DND-41 (cell line): Measurements from ENCODE around the gene RCAN2.

Experiments used
- ATAC-seq: fragments of 200-7000 bp; cut with Tn5 transposase; 3 replicates; pipeline ENCODE4 v1.9.1; 2021; ENCODE audit warnings: low read depth; ENCODE audit not compliant: insufficient read depth
- DNase-seq: peaks from one replicate; pipeline ENCODE4 v3.0.0-alpha.2; 2020
- H2AFZ ChIP-seq: 2 replicates; pipeline ENCODE4 v1.6.0; 2012; ENCODE audit warnings: low read depth, low read length
- H3K27ac ChIP-seq: 2 replicates; pipeline ENCODE4 v1.5.1; 2012; ENCODE audit warnings: low read length, inconsistent platforms
- H3K27me3 ChIP-seq: fragments of 200-600 bp; sonication (generic); 2 replicates; pipeline ENCODE4 v1.6.0; 2012; ENCODE audit warnings: low read length, mild to moderate bottlenecking, inconsistent platforms; ENCODE audit not compliant: insufficient read depth, poor library complexity
- H3K36me3 ChIP-seq: 2 replicates; pipeline ENCODE4 v1.5.1; 2012; ENCODE audit warnings: low read length, inconsistent platforms; ENCODE audit not compliant: insufficient read depth
- H3K4me1 ChIP-seq: 2 replicates; pipeline ENCODE4 v1.5.1; 2012; ENCODE audit warnings: mild to moderate bottlenecking, low read length; ENCODE audit not compliant: insufficient read depth
- H3K4me2 ChIP-seq: 2 replicates; pipeline ENCODE4 v1.6.0; 2012; ENCODE audit warnings: mild to moderate bottlenecking, moderate library complexity, low read length, inconsistent platforms; ENCODE audit not compliant: insufficient read depth
- H3K4me3 ChIP-seq, 2 experiments: fragments of 200-600 bp in 1 of 2; shearing (Covaris generic) in 1 of 2; 2 replicates each; pipeline ENCODE4 v1.5.1; 2012 to 2016; ENCODE audit warnings: inconsistent platforms in 2 of 2, low read length in 2 of 2, mild to moderate bottlenecking in 2 of 2, low read depth in 1 of 2, moderate library complexity in 1 of 2
- H3K79me2 ChIP-seq: 2 replicates; pipeline ENCODE4 v1.6.0; 2012; ENCODE audit warnings: low read length, inconsistent platforms; ENCODE audit not compliant: insufficient read depth
- H3K9ac ChIP-seq: 2 replicates; pipeline ENCODE4 v1.6.0; 2012; ENCODE audit warnings: low read depth, mild to moderate bottlenecking, inconsistent platforms, low read length, moderate library complexity
- H3K9me3 ChIP-seq: 2 replicates; pipeline ENCODE4 v1.5.1; 2012; ENCODE audit warnings: low read length, moderate library complexity, mild to moderate bottlenecking, inconsistent platforms; ENCODE audit not compliant: insufficient read depth, severe bottlenecking
- H4K20me1 ChIP-seq: 2 replicates; pipeline ENCODE4 v1.6.0; 2012; ENCODE audit warnings: low read length; ENCODE audit not compliant: insufficient read depth
- EZH2 ChIP-seq: IDR thresholded peaks from 3 replicates; pipeline ENCODE4 v1.6.1; 2012; ENCODE audit warnings: borderline replicate concordance, low read depth, mild to moderate bottlenecking, moderate library complexity, low read length, inconsistent platforms; ENCODE audit not compliant: severe bottlenecking
- TF ChIP-seq, protein P1 (sequence below): IDR thresholded peaks from 2 replicates; pipeline ENCODE4 v1.5.1; 2012; ENCODE audit warnings: borderline replicate concordance, low read length, moderate library complexity, mild to moderate bottlenecking; ENCODE audit not compliant: poor library complexity, severe bottlenecking; ENCODE audit errors: extremely low read depth

Gene RCAN2

GRCh38 chr6:46468403-46469010 lies 22.7 kb downstream of the RCAN2 start:
- H3K27ac ChIP-seq = no peak overlapping the region

GRCh38 chr6:46466570-46466969 lies 24.7 kb downstream of the RCAN2 start:
- Histone ChIP-seq H3K79me2 (no peaks in the 10 kb centered on the region), H3K27ac (no peak overlapping the region), H3K9me3 (no peaks in the 10 kb centered on the region), H3K4me3 (no peak overlapping the region), H3K36me3 (no peaks in the 10 kb centered on the region), H3K4me2 (no peak overlapping the region), H3K4me1 (no peaks in the 10 kb centered on the region), H4K20me1 (no peaks in the 10 kb centered on the region), H3K27me3 (peaks cover 5% of the 10 kb centered on the region), H2AFZ (no peak overlapping the region), H3K9ac (no peak overlapping the region)
- no peak for ATAC-seq
- TF ChIP-seq EZH2 = no peak
- TF ChIP-seq, protein P1, sequence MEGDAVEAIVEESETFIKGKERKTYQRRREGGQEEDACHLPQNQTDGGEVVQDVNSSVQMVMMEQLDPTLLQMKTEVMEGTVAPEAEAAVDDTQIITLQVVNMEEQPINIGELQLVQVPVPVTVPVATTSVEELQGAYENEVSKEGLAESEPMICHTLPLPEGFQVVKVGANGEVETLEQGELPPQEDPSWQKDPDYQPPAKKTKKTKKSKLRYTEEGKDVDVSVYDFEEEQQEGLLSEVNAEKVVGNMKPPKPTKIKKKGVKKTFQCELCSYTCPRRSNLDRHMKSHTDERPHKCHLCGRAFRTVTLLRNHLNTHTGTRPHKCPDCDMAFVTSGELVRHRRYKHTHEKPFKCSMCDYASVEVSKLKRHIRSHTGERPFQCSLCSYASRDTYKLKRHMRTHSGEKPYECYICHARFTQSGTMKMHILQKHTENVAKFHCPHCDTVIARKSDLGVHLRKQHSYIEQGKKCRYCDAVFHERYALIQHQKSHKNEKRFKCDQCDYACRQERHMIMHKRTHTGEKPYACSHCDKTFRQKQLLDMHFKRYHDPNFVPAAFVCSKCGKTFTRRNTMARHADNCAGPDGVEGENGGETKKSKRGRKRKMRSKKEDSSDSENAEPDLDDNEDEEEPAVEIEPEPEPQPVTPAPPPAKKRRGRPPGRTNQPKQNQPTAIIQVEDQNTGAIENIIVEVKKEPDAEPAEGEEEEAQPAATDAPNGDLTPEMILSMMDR = no peak
- DNase-seq = no peak

More at GRCh38 chr6:46468403-46469010, 22.7 kb downstream of the RCAN2 start:
- Histone ChIP-seq H3K4me3 (no peak overlapping the region), H3K27me3 (peaks cover 3% of the 10 kb centered on the region), H3K9me3 (no peaks in the 10 kb centered on the region), H3K79me2 (no peaks in the 10 kb centered on the region), H3K9ac (no peak overlapping the region), H2AFZ (no peak overlapping the region), H3K4me2 (no peak overlapping the region), H4K20me1 (no peaks in the 10 kb centered on the region), H3K36me3 (no peaks in the 10 kb centered on the region), H3K4me1 (no peaks in the 10 kb centered on the region)
- no peak for ATAC-seq
- no peak for TF ChIP-seq EZH2
- TF ChIP-seq, protein P1 = no peak
- DNase-seq = no peak

- Histone ChIP-seq H4K20me1 (no peaks in the 10 kb centered on the region), H3K9ac (no peak overlapping the region), H3K4me1 (no peaks in the 10 kb centered on the region), H3K4me3 (no peak overlapping the region), H2AFZ (no peak overlapping the region), H3K4me2 (no peak overlapping the region), H3K9me3 (no peaks in the 10 kb centered on the region), H3K79me2 (no peaks in the 10 kb centered on the region), H3K27me3 (peaks cover 5% of the 10 kb centered on the region), H3K36me3 (no peaks in the 10 kb centered on the region), H3K27ac (no peak overlapping the region)
- no peak for TF ChIP-seq EZH2
- TF ChIP-seq, protein P1 = no peak
- ATAC-seq (no peak), DNase-seq (no peak)
Measured at GRCh38 chr6:46465294-46466165, 25.7 kb downstream of the RCAN2 start.
